ENCODE data around the gene U2AF1.
"Not testable (repeated sequence)": the region's sequence is repeated elsewhere in the genome, so short reads cannot be mapped to it uniquely, and the experiment has no call there.

GRCh38 chr21:43130094-43130493 is 22.7 kb upstream of the U2AF1 start:
- TF ChIP-seq, protein P1, sequence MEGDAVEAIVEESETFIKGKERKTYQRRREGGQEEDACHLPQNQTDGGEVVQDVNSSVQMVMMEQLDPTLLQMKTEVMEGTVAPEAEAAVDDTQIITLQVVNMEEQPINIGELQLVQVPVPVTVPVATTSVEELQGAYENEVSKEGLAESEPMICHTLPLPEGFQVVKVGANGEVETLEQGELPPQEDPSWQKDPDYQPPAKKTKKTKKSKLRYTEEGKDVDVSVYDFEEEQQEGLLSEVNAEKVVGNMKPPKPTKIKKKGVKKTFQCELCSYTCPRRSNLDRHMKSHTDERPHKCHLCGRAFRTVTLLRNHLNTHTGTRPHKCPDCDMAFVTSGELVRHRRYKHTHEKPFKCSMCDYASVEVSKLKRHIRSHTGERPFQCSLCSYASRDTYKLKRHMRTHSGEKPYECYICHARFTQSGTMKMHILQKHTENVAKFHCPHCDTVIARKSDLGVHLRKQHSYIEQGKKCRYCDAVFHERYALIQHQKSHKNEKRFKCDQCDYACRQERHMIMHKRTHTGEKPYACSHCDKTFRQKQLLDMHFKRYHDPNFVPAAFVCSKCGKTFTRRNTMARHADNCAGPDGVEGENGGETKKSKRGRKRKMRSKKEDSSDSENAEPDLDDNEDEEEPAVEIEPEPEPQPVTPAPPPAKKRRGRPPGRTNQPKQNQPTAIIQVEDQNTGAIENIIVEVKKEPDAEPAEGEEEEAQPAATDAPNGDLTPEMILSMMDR (IDR thresholded peaks at IDR 0.05; ENCODE audit: insufficient read depth, low read length, poor library complexity, severe bottlenecking) = not testable (repeated sequence)
- not testable (repeated sequence) for TF ChIP-seq EZH2phosphoT487 (conservative IDR thresholded peaks at IDR 0.05; ENCODE audit: low read length)

Measured in SU-DHL-6 (cell line).